Aorta (tissue), 5 donors: ENCODE measurements around the gene CD79B. TPM values are rescaled to one million over a fixed set of nuclear protein-coding genes. Genes with fewer than 3 reads are reported as not detected.
"Not testable (repeated sequence)": the region's sequence is repeated elsewhere in the genome, so short reads cannot be mapped to it uniquely, and the experiment has no call there.

Experiments
- ATAC-seq: fragments of 200-7000 bp; cut with Tn5 transposase; one replicate; pipeline ENCODE4 v1.9.1; 2022; ENCODE audit warnings: moderate library complexity; ENCODE audit not compliant: low FRiP score
- DNase-seq, 2 donors: peaks; one replicate each; pipeline ENCODE4 v3.0.0-alpha.2; 2020
- H3K27ac ChIP-seq, 2 donors: one replicate each; pipeline ENCODE4 v1.5.1; 2013; ENCODE audit warnings: low read length in 2 of 2, mild to moderate bottlenecking in 2 of 2, moderate library complexity in 2 of 2, control low read depth in 1 of 2, inconsistent platforms in 1 of 2, low read depth in 1 of 2
- H3K27me3 ChIP-seq, 2 donors: one replicate each; pipeline ENCODE4 v1.6.1; 2013; ENCODE audit warnings: control low read depth in 1 of 2, low read length in 1 of 2, mild to moderate bottlenecking in 1 of 2, moderate library complexity in 1 of 2; ENCODE audit not compliant: insufficient read depth in 2 of 2, control insufficient read depth in 1 of 2
- H3K36me3 ChIP-seq, 2 donors: one replicate each; pipeline ENCODE4 v1.6.1; 2013; ENCODE audit warnings: control low read depth in 1 of 2, low read length in 1 of 2, mild to moderate bottlenecking in 1 of 2; ENCODE audit not compliant: insufficient read depth in 2 of 2, control insufficient read depth in 1 of 2
- H3K4me1 ChIP-seq, 2 donors: one replicate each; pipeline ENCODE4 v1.6.1; 2013; ENCODE audit warnings: low read length in 2 of 2, control low read depth in 1 of 2, mild to moderate bottlenecking in 1 of 2, moderate library complexity in 1 of 2; ENCODE audit not compliant: insufficient read depth in 2 of 2, control insufficient read depth in 1 of 2
- H3K4me3 ChIP-seq, 2 donors: one replicate each; pipeline ENCODE4 v1.5.1; 2013; ENCODE audit warnings: low read length in 2 of 2, control low read depth in 1 of 2, mild to moderate bottlenecking in 1 of 2
- H3K9me3 ChIP-seq: one replicate; pipeline ENCODE4 v1.6.1; 2013; ENCODE audit warnings: mild to moderate bottlenecking, low read length; ENCODE audit not compliant: control insufficient read depth
- WGBS, 2 donors: extraction: QIAGEN DNeasy Blood & Tissue Kit; methylation state at CpG; one replicate each; pipeline ENCODE4 v1.1.7; 2013; 5-methylcytosine and 5-hydroxymethylcytosine counted together
- intact Hi-C, 2 donors: fragments of 100-400 bp; cut with DNase I; formaldehyde crosslinking; loops; one replicate each; pipeline versions ENCODE4 v1.14.2 to v1.15.0; 2022
- polyA plus RNA-seq, 2 donors: library from polyadenylated mRNA; stranded (reverse); fragments of 200-250 nt; gene quantifications; one replicate each; pipeline ENCODE4 v1.2.3, GENCODE V29; 2013
- total RNA-seq, 2 donors: library from RNA; stranded (reverse); fragmentation: NEBNext Ultra II Directional; extraction: Animal tissue kit (Norgen Biotek cat#: 25700); gene quantifications; one replicate each; pipeline ENCODE4 v1.2.1, GENCODE V29; 2021
- donor health status: healthy with polysubstance abuse.
- donor health status: Bipolar disorder and iron deficiency.
- donor health status: DM: no; HTN: no; CAD: no.
- donor health status: DM: no; HTN: no; CAD: no.
- donor health status: DM: yes; HTN: yes; CAD: no.

Gene CD79B
- total and polyA plus RNA-seq, 4 donors: 0.50 to 7.1 (median 5.9) TPM

DNA sequence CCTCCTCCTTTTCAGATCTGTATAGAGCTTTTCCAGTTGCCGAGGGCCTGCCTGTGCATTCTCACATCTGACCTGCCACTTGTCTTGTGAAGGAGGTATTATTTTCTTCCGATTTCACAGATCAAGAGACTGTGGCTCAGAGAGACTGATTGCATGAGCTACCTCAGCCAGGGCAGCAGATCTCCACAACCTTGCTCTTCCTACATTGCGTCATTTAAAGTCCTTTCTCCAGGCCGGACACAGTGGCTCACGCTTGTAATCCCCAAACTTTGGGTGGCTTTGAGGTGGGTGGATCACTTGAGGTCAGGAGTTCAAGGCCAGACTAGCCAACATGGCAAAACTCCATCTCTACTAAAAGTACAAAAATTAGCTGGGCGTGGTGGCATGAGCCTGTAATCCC is 12.1 kb downstream of the CD79B start:
- peak in 1 of 2 donors; percentile 14 for DNase-seq
- H3K27ac ChIP-seq, intact Hi-C loops, H3K4me3 ChIP-seq, H3K27me3 ChIP-seq, H3K36me3 ChIP-seq, H3K9me3 ChIP-seq, ATAC-seq, H3K4me1 ChIP-seq: not testable (repeated sequence)
- WGBS, 2 donors: 91 to 92% methylated on average over 6 of the region's 6 CpGs

DNA sequence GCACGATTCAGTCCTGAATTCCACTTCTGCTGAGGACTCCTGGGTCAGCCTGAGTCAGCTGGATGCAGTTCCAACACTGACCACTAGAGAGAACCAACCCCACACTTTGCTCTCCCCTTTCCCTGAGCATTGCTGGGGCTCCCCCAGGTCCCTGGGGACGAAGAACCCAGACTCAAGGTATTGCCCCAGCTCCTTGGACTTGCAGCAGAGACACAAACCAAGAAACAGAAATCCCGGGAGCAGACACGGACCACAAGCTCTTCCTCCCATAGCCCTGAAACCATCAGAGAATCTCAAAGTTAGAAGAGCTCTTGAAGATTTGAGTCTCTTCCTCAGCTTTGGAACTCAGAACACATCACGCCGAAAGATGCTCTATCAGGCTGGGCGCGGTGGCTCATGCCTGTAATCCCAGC is 12.8 kb downstream of the CD79B start:
- DNase-seq: peak; percentile 68 to 77
- intact Hi-C loops: loop anchor here (5.0 to 10.0 kb wide), 3 partner anchors 105 to 213 kb away; partner anchors contain the start of genes ERN1 (in 1 of the 2) and ICAM2 (in 1 of the 2)
- H3K27ac ChIP-seq: no peak overlapping the region
- H3K4me1 ChIP-seq: no peaks in the 10 kb centered on the region
- ATAC-seq: peak; percentile 80
- no peak overlapping the region for H3K4me3 ChIP-seq
- no peaks in the 10 kb centered on the region for H3K36me3 ChIP-seq
- no peaks in the 10 kb centered on the region for H3K9me3 ChIP-seq
- no peaks in the 10 kb centered on the region for H3K27me3 ChIP-seq
- 42 to 46% methylated on average over 8 of the region's 8 CpGs for WGBS, 2 donors

DNA sequence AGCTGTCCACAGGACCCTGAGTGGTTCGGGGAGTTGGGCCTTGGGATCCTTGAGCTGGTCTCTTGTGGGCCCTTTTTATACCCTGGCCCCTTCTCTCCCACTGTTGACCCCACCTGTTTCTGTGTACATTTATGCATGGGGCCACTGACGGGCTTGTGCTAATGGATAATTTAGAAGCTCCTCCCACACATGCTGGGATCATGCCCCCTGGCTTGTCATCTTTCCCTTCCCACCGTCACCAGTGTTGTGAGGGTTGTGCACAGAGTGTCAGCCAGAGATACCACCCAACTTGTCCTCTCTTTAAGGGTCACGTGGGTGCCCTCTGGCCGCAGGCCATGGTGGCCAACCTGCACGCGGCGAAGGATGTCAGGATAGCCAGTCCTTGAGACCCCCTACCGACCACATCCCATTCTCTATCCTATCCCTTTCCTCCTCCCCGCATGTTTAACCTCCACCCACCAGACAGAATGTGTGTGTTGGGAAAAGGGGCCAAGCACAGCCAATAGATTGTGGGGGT is 13.3 kb downstream of the CD79B start, which contains the start of gene GH1:
TSS of gene GH1 (minus strand) at position 51 of the 517 bp plus-strand sequence. CDS start 63 bp downstream, outside the sequence.
- not testable (repeated sequence) for H3K4me1 ChIP-seq, H3K4me3 ChIP-seq, H3K27ac ChIP-seq, H3K9me3 ChIP-seq, ATAC-seq, H3K36me3 ChIP-seq, H3K27me3 ChIP-seq
- 45 to 47% methylated on average over 10 of the region's 10 CpGs for WGBS, 2 donors
- peak in 1 of 2 donors; percentile 43 for DNase-seq
- intact Hi-C loops: loop anchor here (5.0 to 10.0 kb wide), 3 partner anchors 106 to 213 kb away; partner anchors contain the start of genes ERN1 (in 1 of the 2) and ICAM2 (in 1 of the 2)

DNA sequence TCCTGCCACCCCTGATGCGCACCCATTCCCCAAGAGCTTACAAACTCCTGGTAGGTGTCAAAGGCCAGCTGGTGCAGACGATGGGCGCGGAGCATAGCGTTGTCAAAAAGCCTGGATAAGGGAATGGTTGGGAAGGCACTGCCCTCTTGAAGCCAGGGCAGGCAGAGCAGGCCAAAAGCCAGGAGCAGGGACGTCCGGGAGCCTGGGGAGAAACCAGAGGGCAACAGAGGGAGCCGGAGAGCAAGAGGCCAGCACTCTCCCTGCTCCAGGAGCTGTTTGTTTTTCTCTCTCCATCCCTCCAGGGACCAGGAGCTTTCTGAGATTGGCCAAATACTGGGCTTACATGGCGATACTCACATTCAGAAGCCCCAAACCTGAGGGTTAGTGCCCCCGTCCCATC is 13.8 kb downstream of the CD79B start:
- Histone ChIP-seq H3K4me3 (no peak overlapping the region), H3K9me3 (no peaks in the 10 kb centered on the region), H3K4me1 (no peaks in the 10 kb centered on the region), H3K27me3 (no peaks in the 10 kb centered on the region), H3K36me3 (no peaks in the 10 kb centered on the region), H3K27ac (no peak overlapping the region)
- intact Hi-C loops: loop anchor here (5.0 to 10.0 kb wide), 3 partner anchors 106 to 214 kb away; partner anchors contain the start of genes ERN1 (in 1 of the 2) and ICAM2 (in 1 of the 2)
- 52 to 54% methylated on average over 10 of the region's 10 CpGs for WGBS, 2 donors
- ATAC-seq (no peak), DNase-seq (peak; percentile 21 to 57)

DNA sequence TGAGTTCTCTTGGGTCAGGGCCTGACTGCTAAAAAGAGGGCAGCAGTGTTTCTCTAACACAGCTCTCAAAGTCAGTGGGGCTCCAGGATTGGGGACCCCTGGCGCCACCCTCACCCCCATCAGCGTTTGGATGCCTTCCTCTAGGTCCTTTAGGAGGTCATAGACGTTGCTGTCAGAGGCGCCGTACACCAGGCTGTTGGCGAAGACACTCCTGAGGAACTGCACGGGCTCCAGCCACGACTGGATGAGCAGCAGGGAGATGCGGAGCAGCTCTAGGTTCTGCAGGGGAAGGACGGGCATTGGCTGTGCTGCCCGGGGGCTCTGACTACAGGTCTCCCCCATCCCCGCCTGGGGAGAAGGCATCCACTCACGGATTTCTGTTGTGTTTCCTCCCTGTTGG is 14.5 kb downstream of the CD79B start:
- ATAC-seq (no peak), DNase-seq (peak; percentile 27 to 68)
- 79 to 82% methylated on average over 13 of the region's 13 CpGs for WGBS, 2 donors
- no peaks in the 10 kb centered on the region for H3K4me1 ChIP-seq
- H3K9me3 ChIP-seq: no peaks in the 10 kb centered on the region
- no peaks in the 10 kb centered on the region for H3K27me3 ChIP-seq
- no peak overlapping the region for H3K4me3 ChIP-seq
- H3K36me3 ChIP-seq: no peaks in the 10 kb centered on the region
- H3K27ac ChIP-seq: no peak overlapping the region
- intact Hi-C loops: loop anchor here (5.0 to 10.0 kb wide), 3 partner anchors 107 to 215 kb away; partner anchors contain the start of genes ERN1 (in 1 of the 2) and ICAM2 (in 1 of the 2)

DNA sequence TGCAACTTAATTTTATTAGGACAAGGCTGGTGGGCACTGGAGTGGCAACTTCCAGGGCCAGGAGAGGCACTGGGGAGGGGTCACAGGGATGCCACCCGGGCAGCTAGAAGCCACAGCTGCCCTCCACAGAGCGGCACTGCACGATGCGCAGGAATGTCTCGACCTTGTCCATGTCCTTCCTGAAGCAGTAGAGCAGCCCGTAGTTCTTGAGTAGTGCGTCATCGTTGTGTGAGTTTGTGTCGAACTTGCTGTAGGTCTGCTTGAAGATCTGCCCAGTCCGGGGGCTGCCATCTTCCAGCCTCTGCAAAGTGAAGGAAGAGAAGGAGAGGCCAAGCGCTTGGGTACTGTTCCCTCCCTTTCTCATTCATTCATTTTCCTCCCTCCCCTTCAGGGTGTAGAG is 14.9 kb downstream of the CD79B start:
- H3K4me1 ChIP-seq, H3K9me3 ChIP-seq, H3K4me3 ChIP-seq, H3K27ac ChIP-seq, H3K36me3 ChIP-seq, ATAC-seq, H3K27me3 ChIP-seq: not testable (repeated sequence)
- DNase-seq: peak in 1 of 2 donors; percentile 53
- WGBS, 2 donors: 86 to 89% methylated on average over 7 to 11 of the region's 11 CpGs
- intact Hi-C loops: loop anchor here (5.0 to 10.0 kb wide), 3 partner anchors 108 to 215 kb away; partner anchors contain the start of genes ERN1 (in 1 of the 2) and ICAM2 (in 1 of the 2)

DNA sequence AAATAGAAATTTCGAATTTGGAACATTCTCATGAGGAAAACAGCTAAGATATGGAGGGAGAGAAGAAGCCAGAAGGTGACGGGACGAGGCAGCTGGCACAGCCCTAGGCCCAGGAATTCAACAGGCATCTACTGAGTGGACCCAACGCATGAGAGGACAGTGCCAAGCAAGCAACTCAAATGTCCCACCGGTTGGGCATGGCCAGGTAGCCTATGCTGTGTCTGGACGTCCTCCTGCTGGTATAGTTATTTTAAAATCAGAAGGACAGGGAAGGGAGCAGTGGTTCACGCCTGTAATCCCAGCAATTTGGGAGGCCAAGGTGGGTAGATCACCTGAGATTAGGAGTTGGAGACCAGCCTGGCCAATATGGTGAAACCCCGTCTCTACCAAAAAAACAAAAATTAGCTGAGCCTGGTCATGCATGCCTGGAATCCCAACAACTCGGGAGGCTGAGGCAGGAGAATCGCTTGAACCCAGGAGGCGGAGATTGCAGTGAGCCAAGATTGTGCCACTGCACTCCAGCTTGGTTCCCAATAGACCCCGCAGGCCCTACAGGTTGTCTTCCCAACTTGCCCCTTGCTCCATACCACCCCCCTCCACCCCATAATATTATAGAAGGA is 15.5 kb downstream of the CD79B start:
- Histone ChIP-seq H3K36me3 (no peaks in the 10 kb centered on the region), H3K27me3 (no peaks in the 10 kb centered on the region), H3K9me3 (no peaks in the 10 kb centered on the region), H3K4me1 (no peaks in the 10 kb centered on the region), H3K4me3 (no peak overlapping the region), H3K27ac (no peak overlapping the region)
- DNase-seq (peak; percentile 29 to 34), ATAC-seq (no peak)
- intact Hi-C loops: loop anchor here (5.0 to 10.0 kb wide), 3 partner anchors 108 to 216 kb away; partner anchors contain the start of genes ERN1 (in 1 of the 2) and ICAM2 (in 1 of the 2)
- 77 to 80% methylated on average over 12 of the region's 12 CpGs for WGBS, 2 donors

DNA sequence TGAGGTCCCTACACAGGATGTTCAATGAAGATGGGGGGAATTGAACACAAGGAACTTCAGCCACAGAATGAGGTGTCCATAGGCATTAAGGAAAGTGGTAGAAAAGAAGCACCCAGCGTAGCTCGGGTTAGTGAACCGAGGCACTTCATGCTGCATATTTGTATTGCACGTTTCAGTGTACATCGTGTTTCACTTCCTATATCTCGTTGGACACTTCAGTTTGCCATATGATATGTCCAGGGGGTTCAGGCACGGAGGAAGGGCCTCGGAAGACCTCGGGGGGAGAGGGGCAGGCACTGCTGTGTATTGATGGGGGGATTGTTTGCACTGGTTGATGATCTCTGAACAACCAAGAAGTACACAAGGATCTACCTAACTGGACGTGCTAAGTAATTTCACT is 16.4 kb downstream of the CD79B start:
- WGBS, 2 donors: 79 to 80% methylated on average over 10 of the region's 10 CpGs
- DNase-seq: peak; percentile 3 to 30
- intact Hi-C loops: loop anchor here (5.0 to 10.0 kb wide), 3 partner anchors 109 to 217 kb away; partner anchors contain the start of genes ERN1 (in 1 of the 2) and ICAM2 (in 1 of the 2)

More for the DNA sequence above, 16.4 kb downstream of the CD79B start:
- H3K36me3 ChIP-seq, H3K4me3 ChIP-seq, H3K27ac ChIP-seq, H3K9me3 ChIP-seq, H3K27me3 ChIP-seq, ATAC-seq, H3K4me1 ChIP-seq: not testable (repeated sequence)
